Lower leg skin (tissue), 3 donors: ENCODE measurements around the gene LDLR.

Experiments
- POLR2A ChIP-seq, 2 donors: fragments of 450-650 bp; IDR thresholded peaks; one replicate each; pipeline ENCODE4 v1.6.1; 2016 to 2017; ENCODE audit warnings: antibody characterized with exemption in 2 of 2, mild to moderate bottlenecking in 1 of 2, moderate library complexity in 1 of 2
- TF ChIP-seq, protein P1 (sequence below), 3 donors: fragments of 450-650 bp; IDR thresholded peaks; one replicate each; pipeline ENCODE4 v1.5.1; 2016; ENCODE audit warnings: antibody characterized with exemption in 3 of 3, mild to moderate bottlenecking in 3 of 3, moderate library complexity in 2 of 3

DNA sequence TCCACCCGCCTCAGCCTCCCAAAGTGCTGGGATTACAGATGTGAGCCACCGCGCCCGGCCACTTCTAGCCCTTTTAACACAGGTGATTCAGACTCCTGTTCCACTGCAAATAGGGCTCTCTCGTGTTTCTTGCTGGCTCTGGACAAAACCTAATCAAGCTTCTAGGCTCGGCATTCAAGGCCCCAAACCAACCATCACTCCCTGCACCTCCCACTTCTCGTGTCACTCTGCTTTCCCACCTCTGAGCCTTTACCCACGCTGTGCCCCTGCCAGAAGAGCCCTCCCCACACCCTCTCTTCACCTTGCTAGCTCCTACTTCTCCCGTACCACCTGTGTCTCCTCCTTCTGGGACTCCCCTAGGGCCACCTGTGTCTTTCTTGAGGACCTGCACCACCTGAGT is 88.3 kb downstream of the LDLR start:
- TF ChIP-seq, protein P1, sequence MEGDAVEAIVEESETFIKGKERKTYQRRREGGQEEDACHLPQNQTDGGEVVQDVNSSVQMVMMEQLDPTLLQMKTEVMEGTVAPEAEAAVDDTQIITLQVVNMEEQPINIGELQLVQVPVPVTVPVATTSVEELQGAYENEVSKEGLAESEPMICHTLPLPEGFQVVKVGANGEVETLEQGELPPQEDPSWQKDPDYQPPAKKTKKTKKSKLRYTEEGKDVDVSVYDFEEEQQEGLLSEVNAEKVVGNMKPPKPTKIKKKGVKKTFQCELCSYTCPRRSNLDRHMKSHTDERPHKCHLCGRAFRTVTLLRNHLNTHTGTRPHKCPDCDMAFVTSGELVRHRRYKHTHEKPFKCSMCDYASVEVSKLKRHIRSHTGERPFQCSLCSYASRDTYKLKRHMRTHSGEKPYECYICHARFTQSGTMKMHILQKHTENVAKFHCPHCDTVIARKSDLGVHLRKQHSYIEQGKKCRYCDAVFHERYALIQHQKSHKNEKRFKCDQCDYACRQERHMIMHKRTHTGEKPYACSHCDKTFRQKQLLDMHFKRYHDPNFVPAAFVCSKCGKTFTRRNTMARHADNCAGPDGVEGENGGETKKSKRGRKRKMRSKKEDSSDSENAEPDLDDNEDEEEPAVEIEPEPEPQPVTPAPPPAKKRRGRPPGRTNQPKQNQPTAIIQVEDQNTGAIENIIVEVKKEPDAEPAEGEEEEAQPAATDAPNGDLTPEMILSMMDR (IDR thresholded peaks at IDR 0.05) = no peak
- no peak for TF ChIP-seq POLR2A (IDR thresholded peaks at IDR 0.05)
